AG08396 (cell line): Measurements from ENCODE around the gene PCSK9.
A peak's percentile ranks its signal among the peaks of the same experiment; 100 is the strongest.
"Not testable (repeated sequence)": the region's sequence is repeated elsewhere in the genome, so short reads cannot be mapped to it uniquely, and the experiment has no call there.

Source experiments
- DNase-seq: peaks from one replicate; pipeline ENCODE4 v3.0.0; 2012; ENCODE audit warnings: low spot score, mixed read lengths

The PCSK9 gene

DNA sequence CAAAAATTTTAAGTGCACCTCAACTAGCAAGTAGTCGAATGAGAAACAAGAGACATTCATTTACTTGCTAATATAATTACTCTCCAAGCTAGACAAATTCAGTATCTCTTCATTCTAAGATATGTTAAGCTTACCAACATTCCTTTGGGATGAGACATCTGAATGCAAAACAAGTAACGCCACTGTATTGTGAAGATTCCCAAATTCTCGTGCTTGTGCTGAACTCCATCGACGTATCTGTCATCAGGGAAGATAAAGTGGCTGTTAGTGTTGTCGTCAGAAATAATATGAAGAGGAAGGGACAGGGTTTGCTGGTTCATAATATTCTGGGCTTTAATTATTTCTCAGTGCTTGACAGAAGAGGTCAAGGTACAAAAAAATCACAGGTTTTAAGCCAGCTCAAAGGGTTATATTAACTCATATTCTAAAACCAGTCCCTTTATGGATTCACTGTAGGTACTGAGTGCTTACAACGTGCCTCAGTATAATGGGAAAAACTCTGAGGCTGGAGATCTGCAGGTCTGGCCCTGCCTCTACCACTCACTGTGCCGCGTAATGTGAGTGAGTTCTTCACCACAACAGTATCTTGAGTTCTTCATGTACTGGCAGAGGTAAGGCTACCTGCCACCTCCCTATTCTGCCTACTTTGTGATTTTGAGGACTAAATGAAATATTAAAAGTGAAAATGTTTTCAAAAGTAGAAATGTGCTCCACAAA is 42.0 kb downstream of the PCSK9 start:
- DNase-seq, result peak; percentile 47

DNA sequence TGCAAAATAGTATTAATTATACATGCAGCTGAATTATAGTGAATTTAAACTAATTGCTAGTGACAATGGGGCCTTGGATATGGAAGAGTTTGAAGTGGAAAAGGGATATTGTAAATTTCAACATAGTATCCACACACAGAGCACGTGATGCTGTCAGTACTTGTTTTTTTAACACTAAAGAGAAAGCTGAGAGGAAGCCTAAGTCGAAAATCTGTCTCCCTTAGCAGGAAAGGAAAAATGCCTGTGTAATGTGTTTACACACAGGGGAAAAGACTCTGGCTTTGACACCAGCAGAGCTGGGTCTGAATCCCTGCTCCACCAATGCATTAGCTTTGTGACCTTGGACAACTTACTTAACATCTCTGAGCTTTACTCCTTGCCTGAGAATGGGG is 42.6 kb downstream of the PCSK9 start:
- DNase-seq, result no peak

DNA sequence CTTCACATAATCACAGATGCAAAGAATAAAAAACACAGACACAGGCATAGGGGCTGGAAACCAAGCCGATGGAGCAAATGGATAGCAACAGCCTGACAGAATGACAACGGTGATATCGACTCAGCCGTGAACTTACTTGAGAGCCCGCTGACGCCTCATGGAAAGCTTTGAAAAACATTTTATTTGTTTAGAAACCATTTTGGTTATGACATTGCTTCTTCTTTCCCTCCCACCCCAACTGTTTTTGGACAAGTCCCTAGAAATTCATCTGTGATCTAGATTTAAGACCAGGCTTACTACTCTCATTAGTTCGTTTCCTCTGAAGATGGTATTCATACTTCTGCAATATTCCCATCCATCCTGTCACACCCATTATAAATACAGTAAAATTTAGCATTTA is 44.9 kb downstream of the PCSK9 start:
- no peak for DNase-seq

DNA sequence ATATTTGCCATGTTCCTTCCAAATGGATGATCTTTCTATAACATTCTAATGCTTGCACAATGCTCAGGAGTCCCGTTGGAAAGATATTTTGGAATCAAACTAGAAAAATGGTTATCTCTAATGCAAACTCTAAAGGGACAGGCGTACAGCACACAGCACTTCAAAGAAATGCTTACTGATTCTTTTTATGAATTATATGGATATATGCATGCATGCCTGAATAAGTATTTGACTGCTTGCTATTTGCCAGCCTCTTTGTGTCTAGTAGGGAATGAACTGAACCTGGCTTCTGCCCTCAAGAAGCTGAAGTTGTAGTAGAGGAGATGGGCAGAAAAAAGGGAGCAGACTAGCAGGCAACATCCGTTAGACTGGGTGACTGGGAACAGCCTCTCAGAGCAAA is 48.1 kb downstream of the PCSK9 start:
- no peak for DNase-seq

DNA sequence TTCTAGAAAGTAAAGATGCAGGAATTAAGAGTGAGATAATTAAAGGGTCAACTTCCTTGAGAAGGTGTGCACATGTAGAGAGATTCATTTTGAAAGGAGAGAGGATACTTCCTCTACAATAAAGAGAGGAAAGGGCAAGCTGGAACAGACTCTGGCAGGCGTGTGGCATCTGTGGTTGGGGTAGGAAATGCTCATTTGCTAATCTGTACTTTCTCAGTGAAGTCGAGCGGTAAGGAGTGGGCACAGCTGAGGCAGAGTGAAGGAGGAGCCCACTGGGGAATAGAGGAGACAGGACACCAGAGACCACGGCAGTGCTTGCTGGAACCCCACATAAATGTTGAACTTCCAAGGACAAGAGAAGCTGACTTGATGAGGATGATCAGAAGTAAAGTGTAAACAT is 49.1 kb downstream of the PCSK9 start:
- no peak for DNase-seq

DNA sequence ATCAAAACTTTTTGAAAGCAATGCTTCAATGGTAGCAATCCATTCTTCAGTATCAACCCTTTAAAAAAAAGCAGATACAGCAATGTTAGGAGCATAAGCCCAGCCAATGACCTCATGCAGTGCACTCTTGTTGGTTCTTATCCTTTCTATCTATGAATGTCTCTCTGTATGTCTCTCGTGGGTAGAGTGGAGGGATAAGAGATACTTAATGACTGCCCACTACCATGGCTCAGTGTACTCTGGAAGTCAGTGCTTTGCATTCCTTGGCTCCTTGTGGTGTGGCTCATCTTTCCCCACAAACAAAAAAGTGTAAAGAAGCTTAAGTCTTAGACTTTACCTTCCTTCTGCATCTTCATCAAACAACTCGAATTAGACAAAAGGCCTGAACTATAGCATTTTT is 50.3 kb downstream of the PCSK9 start:
- DNase-seq, result no peak

DNA sequence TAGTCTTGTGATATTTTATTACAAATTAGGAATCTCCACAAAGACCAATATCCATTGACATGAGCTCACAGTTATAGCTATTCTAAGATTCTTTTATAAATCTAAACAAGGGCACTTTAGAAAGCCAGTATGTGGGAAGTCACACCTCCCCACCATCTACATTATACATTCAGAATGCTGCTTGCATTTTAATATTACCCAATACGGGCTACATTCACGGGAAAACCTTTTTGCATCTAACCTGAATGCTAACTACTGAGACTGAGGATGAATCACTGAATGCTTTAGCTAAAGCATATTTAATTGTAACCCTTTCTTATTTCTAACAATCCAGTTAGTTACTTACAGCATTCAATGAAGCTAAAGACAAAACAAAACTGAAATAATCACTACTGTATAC is 53.1 kb downstream of the PCSK9 start:
- no peak for DNase-seq

DNA sequence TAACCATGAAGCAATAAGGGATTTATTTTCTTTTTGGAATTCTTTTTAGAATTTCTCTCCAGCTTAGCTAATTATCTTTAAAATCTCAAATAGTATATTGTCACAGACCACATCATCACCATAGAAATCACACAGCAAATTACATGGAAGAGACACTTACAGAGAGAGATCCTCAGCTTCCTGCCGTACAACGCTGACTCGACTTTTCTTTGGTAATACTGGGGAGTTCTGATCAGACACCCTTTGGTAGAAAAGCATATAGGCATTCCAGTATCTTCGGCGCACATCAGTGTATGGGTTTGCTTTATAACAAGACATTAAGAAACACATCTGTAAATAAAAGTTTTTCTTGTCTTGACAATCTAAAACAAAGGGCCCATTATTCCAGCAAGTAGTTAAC is 55.7 kb downstream of the PCSK9 start:
- DNase-seq, result no peak

DNA sequence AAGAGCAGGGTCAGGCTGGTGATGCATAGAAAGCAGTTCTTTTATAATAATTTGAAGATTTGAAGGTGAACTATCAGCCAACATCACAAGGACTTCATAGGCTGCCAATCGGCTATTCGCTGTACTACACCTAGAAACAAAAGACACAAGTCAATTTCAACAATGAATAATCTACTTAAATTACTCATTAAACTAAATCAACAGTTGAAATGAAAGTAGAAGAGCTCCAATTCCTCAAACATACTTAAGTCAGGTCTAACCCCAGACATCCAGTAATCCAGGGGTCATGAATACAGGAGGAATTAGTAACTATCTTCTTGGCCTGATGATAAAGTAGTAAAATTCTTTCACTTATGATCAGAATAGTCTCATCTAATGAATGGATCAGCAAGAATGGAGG is 64.5 kb downstream of the PCSK9 start:
- no peak for DNase-seq

DNA sequence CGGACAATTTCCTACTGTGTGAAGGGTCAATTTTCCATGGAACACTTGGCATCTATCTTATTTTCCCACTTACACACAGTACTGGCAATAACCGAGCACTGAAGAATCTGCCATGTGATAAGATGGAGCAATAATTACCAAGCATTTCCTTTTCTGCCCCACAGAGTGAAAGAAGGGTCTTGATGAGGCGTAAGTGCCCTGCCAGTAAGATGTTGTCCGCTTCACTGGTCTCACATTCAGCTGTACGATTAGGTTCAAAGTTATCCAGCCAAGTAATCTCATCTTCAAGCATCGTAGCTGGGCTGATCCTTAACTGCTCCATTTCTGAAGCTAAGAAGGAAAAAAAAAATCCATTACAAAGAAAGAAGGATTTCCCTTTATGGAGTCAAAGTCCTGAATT is 67.8 kb downstream of the PCSK9 start:
- no peak for DNase-seq

DNA sequence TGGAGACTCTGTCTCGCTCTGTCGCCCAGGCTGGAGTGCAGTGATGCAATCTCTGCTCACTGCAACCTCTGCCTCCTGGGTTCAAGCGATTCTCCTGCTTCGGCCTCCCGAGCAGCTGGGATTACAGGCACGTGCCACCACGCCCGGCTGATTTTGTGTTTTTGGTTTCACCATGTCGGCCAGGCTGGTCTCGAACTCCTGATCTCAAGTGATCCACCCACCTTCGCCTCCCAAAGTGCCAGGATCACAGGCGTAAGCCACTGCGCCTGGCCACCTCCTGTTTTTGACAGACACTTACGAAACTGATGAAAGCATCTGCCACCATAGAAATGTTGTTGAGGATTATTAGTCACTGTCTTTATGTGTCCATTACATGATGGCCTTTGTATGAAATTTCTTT is 69.7 kb downstream of the PCSK9 start:
- not testable (repeated sequence) for DNase-seq
